H1 (cell line): ENCODE results near the gene AHDC1. TPM values are rescaled to one million over a fixed set of nuclear protein-coding genes. Genes with fewer than 3 reads are reported as not detected.

Source experiments
- CTCF ChIP-seq, 3 experiments: IDR thresholded peaks; 1 replicate in 2 of 3; 2 replicates in 1 of 3; pipeline versions ENCODE4 v1.5.1 to v1.6.1; 2011; ENCODE audit warnings: low read length in 3 of 3, mild to moderate bottlenecking in 3 of 3, inconsistent platforms in 2 of 3, low read depth in 1 of 3, moderate library complexity in 1 of 3; ENCODE audit not compliant: insufficient read depth in 1 of 3; ENCODE audit errors: control extremely low read depth in 1 of 3
- EP300 ChIP-seq, 2 experiments: IDR thresholded peaks; 1 replicate in 1 of 2; 2 replicates in 1 of 2; pipeline ENCODE4 v1.6.1; 2011 to 2012; ENCODE audit warnings: low read depth in 2 of 2, low read length in 2 of 2, mild to moderate bottlenecking in 2 of 2, borderline replicate concordance in 1 of 2, inconsistent platforms in 1 of 2, moderate library complexity in 1 of 2
- JUN ChIP-seq: IDR thresholded peaks from 2 replicates; pipeline ENCODE4 v1.6.1; 2011; ENCODE audit warnings: low read depth, mild to moderate bottlenecking, improper control_type of control experiment, low read length
- RFX5 ChIP-seq: IDR thresholded peaks from 2 replicates; pipeline ENCODE4 v1.6.1; 2011; ENCODE audit warnings: low read depth, low read length, improper control_type of control experiment, borderline replicate concordance
- polyA plus RNA-seq, 7 experiments: library from polyadenylated mRNA; depleted of rRNA in 3 of 7; stranded (reverse) in 5 of 7; unstranded in 2 of 7; fragments of >200 nt in 5 of 7; fragments of 200-250 nt in 2 of 7; gene quantifications; 1 replicate in 5 of 7; 2 replicates in 1 of 7; 4 replicates in 1 of 7; pipeline versions ENCODE4 v1.2.1 to v1.2.3, GENCODE V29; 2011 to 2013; ENCODE audit warnings: missing spikeins in 2 of 7, mixed read lengths in 2 of 7
- total RNA-seq: library from RNA; stranded (reverse); fragmentation: NEBNext Ultra II Directional; extraction: Animal tissue kit (Norgen Biotek cat#: 25700); gene quantifications from 2 replicates; pipeline ENCODE4 v1.2.1, GENCODE V29; 2021

The AHDC1 gene
- total and polyA plus RNA-seq, 2 of the 8 experiments (the other 6 are each of a cell fraction or from before 2014, with no cell fraction given): 4.4 to 35.1 TPM

GRCh38 chr1:27577504-27578188 lies 26.3 kb downstream of the AHDC1 start (continued):
- no peak for TF ChIP-seq CTCF (IDR thresholded peaks at IDR 0.05; ENCODE audit: control extremely low read depth in 1 of 3, insufficient read depth in 1 of 3, low read depth in 1 of 3, low read length in 3 of 3)
- TF ChIP-seq JUN: no peak
- no peak for TF ChIP-seq RFX5
- TF ChIP-seq EP300 (IDR thresholded peaks at IDR 0.05; ENCODE audit: borderline replicate concordance in 1 of 2, low read depth in 2 of 2, low read length in 2 of 2): no peak
